Panc1 (cell line): Measurements from ENCODE around the gene PTPRA. TPM values are rescaled to one million over a fixed set of nuclear protein-coding genes. Genes with fewer than 3 reads are reported as not detected.

Source experiments
- ATAC-seq: fragments of 200-7000 bp; cut with Tn5 transposase; 2 replicates; pipeline ENCODE4 v1.9.1; 2020; ENCODE audit warnings: mild to moderate bottlenecking, moderate library complexity
- BruUV-seq: library from RNA; stranded (reverse); fragments of 400-500 nt; replicated peaks from 2 replicates; lab custom pipeline; 2021; lab: Mats Ljungman, UMichigan
- CTCF ChIA-PET: fragments of 300-600 bp; sonication (Branson Sonifier 250); formaldehyde crosslinking; loops from one replicate; lab custom pipeline; 2022; ENCODE audit warnings: antibody characterized with exemption; lab: Charles Lee
- POLR2A ChIA-PET: fragments of 300-600 bp; sonication (Branson Sonifier 250); formaldehyde crosslinking; loops from one replicate; lab custom pipeline; 2022; ENCODE audit warnings: antibody characterized with exemption; lab: Charles Lee
- DNase-seq: peaks from one replicate; pipeline ENCODE4 v3.0.0-alpha.2; 2010; ENCODE audit warnings: low read depth, low spot score
- H3K27ac ChIP-seq: 2 replicates; pipeline ENCODE4 v1.5.1; 2011; ENCODE audit warnings: mild to moderate bottlenecking, low read length, inconsistent platforms
- H3K27me3 ChIP-seq: fragments of 200-500 bp; sonication (Bioruptor generic); 2 replicates; pipeline ENCODE4 v1.6.0; 2014; ENCODE audit warnings: low read length, inconsistent platforms; ENCODE audit not compliant: control insufficient read depth, insufficient read depth
- H3K36me3 ChIP-seq: fragments of 200-500 bp; sonication (Bioruptor generic); 2 replicates; pipeline ENCODE4 v1.5.1; 2014; ENCODE audit warnings: inconsistent platforms, mild to moderate bottlenecking, low read length, moderate library complexity; ENCODE audit not compliant: control insufficient read depth, insufficient read depth
- H3K4me1 ChIP-seq: 2 replicates; pipeline ENCODE4 v1.5.1; 2011; ENCODE audit warnings: inconsistent platforms, mild to moderate bottlenecking, low read length, moderate library complexity; ENCODE audit not compliant: control insufficient read depth, insufficient read depth
- H3K4me3 ChIP-seq, 2 experiments: 2 replicates each; pipeline ENCODE4 v1.5.1; 2011 to 2012; ENCODE audit warnings: low read depth in 2 of 2, low read length in 2 of 2, mild to moderate bottlenecking in 2 of 2, inconsistent platforms in 1 of 2, moderate library complexity in 1 of 2
- H3K9me3 ChIP-seq: fragments of 200-500 bp; sonication (Bioruptor generic); 2 replicates; pipeline ENCODE4 v1.5.1; 2014; ENCODE audit warnings: low read depth, mild to moderate bottlenecking, inconsistent platforms, low read length, moderate library complexity; ENCODE audit not compliant: control insufficient read depth, insufficient read depth
- CTCF ChIP-seq: fragments of 450-650 bp; IDR thresholded peaks from 2 replicates; pipeline ENCODE4 v1.5.1; 2017; ENCODE audit warnings: mild to moderate bottlenecking
- POLR2AphosphoS5 ChIP-seq: IDR thresholded peaks from 2 replicates; pipeline ENCODE4 v1.6.1; 2012; ENCODE audit warnings: mild to moderate bottlenecking, low read depth, low read length, moderate library complexity
- REST ChIP-seq, 2 experiments: IDR thresholded peaks; 2 replicates each; pipeline ENCODE4 v1.6.1; 2011 to 2012; ENCODE audit warnings: low read depth in 2 of 2, control low read depth in 1 of 2, low read length in 1 of 2, mild to moderate bottlenecking in 1 of 2, moderate library complexity in 1 of 2; ENCODE audit not compliant: insufficient read depth in 1 of 2
- SIN3A ChIP-seq: IDR thresholded peaks from 2 replicates; pipeline ENCODE4 v1.6.1; 2012; ENCODE audit warnings: low read depth, mild to moderate bottlenecking, low read length, moderate library complexity, borderline replicate concordance; ENCODE audit not compliant: insufficient read depth
- TCF7L2 ChIP-seq: IDR thresholded peaks from 2 replicates; pipeline ENCODE4 v1.6.1; 2011; ENCODE audit warnings: mild to moderate bottlenecking, low read depth, low read length, inconsistent platforms
- in situ Hi-C: cut with HindIII; loops from 2 replicates; pipeline ENCODE4 v1.10.0; 2016; ENCODE audit warnings: low sequenced_read_pairs, low pct_unique_long_range_greater_than_20kb
- intact Hi-C: fragments of 100-400 bp; cut with micrococcal nuclease; formaldehyde crosslinking; loops from one replicate; pipeline ENCODE4 v1.10.0; 2022; ENCODE audit not compliant: unreplicated experiment
- total RNA-seq: library from RNA; stranded (reverse); gene quantifications from one replicate; pipeline ENCODE4 v1.2.1, GENCODE V29; 2021; ENCODE audit not compliant: unreplicated experiment

The PTPRA gene
- total RNA-seq, 1 experiment from 2014 or later: 56.6 TPM

- DNase-seq (no peak), ATAC-seq (no peak)
- H3K36me3 ChIP-seq: no peaks in the 10 kb centered on the region
- no peaks in the 10 kb centered on the region for H3K4me1 ChIP-seq
- H3K4me3 ChIP-seq: no peak overlapping the region
- no TSS peak for BruUV-seq
- TF ChIP-seq POLR2AphosphoS5: no peak
- TF ChIP-seq CTCF: no peak
- intact Hi-C loops: no loop called here
- H3K9me3 ChIP-seq: no peaks in the 10 kb centered on the region
- H3K27me3 ChIP-seq: no peaks in the 10 kb centered on the region
- POLR2A ChIA-PET: no interaction called here
- in situ Hi-C loops: no loop called here
- H3K27ac ChIP-seq: no peak overlapping the region
- CTCF ChIA-PET: no interaction called here
These were observed 36.7 kb downstream of the PTPRA start for GRCh38 chr20:2909953-2910352.

- no peaks in the 10 kb centered on the region for H3K4me1 ChIP-seq
- intact Hi-C loops: no loop called here
- ATAC-seq (no peak), DNase-seq (no peak)
- no peaks in the 10 kb centered on the region for H3K9me3 ChIP-seq
- ChIA-PET POLR2A (no interaction called here), CTCF (no interaction called here)
- TF ChIP-seq REST (IDR thresholded peaks at IDR 0.05; ENCODE audit: insufficient read depth in 1 of 2, low read depth in 2 of 2, low read length in 1 of 2): no peak
- TF ChIP-seq SIN3A: no peak
- no peak for TF ChIP-seq TCF7L2
- TF ChIP-seq POLR2AphosphoS5: no peak
- no peak for TF ChIP-seq CTCF
- H3K4me3 ChIP-seq: no peak overlapping the region
- no peak overlapping the region for H3K27ac ChIP-seq
- in situ Hi-C loops: no loop called here
- no TSS peak for BruUV-seq
- H3K27me3 ChIP-seq: no peaks in the 10 kb centered on the region
- no peaks in the 10 kb centered on the region for H3K36me3 ChIP-seq
These were observed 37.9 kb downstream of the PTPRA start for GRCh38 chr20:2911200-2911599.
